ENCODE data around the gene PIK3R2. TPM values are rescaled to one million over a fixed set of nuclear protein-coding genes. Genes with fewer than 3 reads are reported as not detected.

Gene PIK3R2
- total RNA-seq, 1 donor from 2014 or later: 43.1 TPM

DNA sequence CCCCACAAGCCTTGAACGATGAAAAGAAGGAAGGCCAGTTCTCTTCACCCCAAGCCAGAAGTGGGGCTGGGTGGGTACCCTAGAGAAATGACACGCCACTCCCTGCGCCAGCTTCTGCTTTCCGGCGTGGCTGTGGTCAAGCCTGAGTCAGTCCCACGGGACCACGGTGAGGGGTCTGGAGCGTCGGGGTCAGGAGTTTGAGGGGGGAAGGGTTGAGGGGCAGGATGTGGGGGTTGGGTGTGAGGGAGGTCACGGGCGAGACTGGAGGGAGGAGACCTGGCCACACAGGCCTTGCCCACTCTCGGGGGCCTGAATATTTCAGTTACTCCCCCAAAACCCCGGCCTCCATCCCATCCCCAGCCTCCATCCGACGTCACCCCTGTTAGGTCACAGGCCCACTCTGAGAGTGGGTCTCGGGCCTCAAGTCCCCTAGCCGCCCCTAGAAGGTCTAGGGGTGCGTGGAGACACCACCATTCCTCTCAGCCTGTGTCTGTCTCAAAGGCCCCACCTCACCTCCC lies 20.1 kb downstream of the PIK3R2 start:
- Histone ChIP-seq H3K9me3 (no peaks in the 10 kb centered on the region), H3K27ac (peak overlapping the region; percentile 61 to 72), H3K36me3 (peaks cover 7 to 8% of the 10 kb centered on the region in 2 donors), H3K27me3 (no peaks in the 10 kb centered on the region), H3K4me3 (peak overlapping the region; percentile 75 to 77), H3K4me1 (peaks cover 0 to 7% of the 10 kb centered on the region in 2 donors)
- TF ChIP-seq, protein P1, sequence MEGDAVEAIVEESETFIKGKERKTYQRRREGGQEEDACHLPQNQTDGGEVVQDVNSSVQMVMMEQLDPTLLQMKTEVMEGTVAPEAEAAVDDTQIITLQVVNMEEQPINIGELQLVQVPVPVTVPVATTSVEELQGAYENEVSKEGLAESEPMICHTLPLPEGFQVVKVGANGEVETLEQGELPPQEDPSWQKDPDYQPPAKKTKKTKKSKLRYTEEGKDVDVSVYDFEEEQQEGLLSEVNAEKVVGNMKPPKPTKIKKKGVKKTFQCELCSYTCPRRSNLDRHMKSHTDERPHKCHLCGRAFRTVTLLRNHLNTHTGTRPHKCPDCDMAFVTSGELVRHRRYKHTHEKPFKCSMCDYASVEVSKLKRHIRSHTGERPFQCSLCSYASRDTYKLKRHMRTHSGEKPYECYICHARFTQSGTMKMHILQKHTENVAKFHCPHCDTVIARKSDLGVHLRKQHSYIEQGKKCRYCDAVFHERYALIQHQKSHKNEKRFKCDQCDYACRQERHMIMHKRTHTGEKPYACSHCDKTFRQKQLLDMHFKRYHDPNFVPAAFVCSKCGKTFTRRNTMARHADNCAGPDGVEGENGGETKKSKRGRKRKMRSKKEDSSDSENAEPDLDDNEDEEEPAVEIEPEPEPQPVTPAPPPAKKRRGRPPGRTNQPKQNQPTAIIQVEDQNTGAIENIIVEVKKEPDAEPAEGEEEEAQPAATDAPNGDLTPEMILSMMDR (IDR thresholded peaks at IDR 0.05): no peak
- DNase-seq (ENCODE audit: low spot score in 2 of 2): peak in 1 of 2 donors; percentile 52
- intact Hi-C loops (cut with DNase I): no loop called here

DNA sequence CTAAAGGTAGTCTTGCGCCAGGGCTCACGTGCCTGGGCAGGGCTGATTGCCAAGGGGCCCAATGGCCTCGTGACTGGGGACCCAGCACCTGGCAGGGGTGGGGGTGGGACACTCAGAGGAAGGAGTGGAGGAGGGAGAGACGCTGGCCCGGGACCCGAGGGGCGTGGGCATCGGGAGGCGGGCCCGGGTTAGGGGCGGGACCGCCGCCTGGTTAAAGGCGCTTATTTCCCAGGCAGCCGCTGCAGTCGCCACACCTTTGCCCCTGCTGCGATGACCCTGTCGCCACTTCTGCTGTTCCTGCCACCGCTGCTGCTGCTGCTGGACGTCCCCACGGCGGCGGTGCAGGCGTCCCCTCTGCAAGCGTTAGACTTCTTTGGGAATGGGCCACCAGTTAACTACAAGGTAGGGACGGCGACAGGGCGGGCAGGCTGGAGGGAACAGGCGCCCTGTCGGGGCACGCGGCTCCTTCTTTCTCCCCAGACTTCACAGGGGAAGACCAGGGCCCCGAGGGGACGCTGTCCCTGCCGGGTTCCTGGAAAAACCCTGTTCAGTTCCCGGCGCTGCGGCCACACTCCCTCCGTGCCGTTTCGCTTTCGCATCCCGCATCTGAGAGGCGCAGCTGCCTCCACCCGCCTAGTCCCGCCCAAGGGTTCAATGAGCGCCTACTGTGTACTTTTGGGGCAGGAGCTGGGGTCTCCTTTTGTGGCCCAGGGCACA lies 20.8 kb downstream of the PIK3R2 start, which contains the start of gene IFI30:
TSS of gene IFI30 (plus strand) at position 242 of the 717 bp plus-strand sequence. CDS start at position 271, 29 bp downstream.
- H3K4me3 ChIP-seq: peak within 1 kb of the TSS; percentile 75 to 77
- no peaks in the 10 kb centered on the region for H3K27me3 ChIP-seq
- H3K9me3 ChIP-seq: no peaks in the 10 kb centered on the region
- H3K4me1 ChIP-seq: peaks cover 0 to 7% of the 10 kb centered on the region in 2 donors
- H3K36me3 ChIP-seq: peaks cover 2 to 3% of the 10 kb centered on the region in 2 donors
- TF ChIP-seq, protein P1 (IDR thresholded peaks at IDR 0.05): no peak
- intact Hi-C loops (cut with DNase I): no loop called here
- peak; percentile 53 to 85 for DNase-seq (ENCODE audit: low spot score in 2 of 2)
- peak within 1 kb of the TSS; percentile 61 to 72 for H3K27ac ChIP-seq

DNA sequence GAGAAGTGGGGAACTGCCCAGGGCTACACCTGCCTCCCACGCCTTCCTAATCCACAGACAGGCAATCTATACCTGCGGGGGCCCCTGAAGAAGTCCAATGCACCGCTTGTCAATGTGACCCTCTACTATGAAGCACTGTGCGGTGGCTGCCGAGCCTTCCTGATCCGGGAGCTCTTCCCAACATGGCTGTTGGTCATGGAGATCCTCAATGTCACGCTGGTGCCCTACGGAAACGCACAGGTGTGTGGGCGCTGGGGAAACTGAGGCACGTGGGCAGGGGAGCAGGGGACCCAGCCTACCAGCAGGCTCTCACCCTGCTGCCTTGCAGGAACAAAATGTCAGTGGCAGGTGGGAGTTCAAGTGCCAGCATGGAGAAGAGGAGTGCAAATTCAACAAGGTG lies 22.0 kb downstream of the PIK3R2 start:
- TF ChIP-seq, protein P1 (IDR thresholded peaks at IDR 0.05): no peak
- intact Hi-C loops (cut with DNase I): no loop called here
- H3K4me3 ChIP-seq: peak overlapping the region; percentile 75 to 77
- no peaks in the 10 kb centered on the region for H3K27me3 ChIP-seq
- no peaks in the 10 kb centered on the region for H3K9me3 ChIP-seq
- no peaks in the 10 kb centered on the region for H3K36me3 ChIP-seq
- H3K4me1 ChIP-seq: peaks cover 0 to 7% of the 10 kb centered on the region in 2 donors
- DNase-seq (ENCODE audit: low spot score in 2 of 2): no peak
- no peak overlapping the region for H3K27ac ChIP-seq

DNA sequence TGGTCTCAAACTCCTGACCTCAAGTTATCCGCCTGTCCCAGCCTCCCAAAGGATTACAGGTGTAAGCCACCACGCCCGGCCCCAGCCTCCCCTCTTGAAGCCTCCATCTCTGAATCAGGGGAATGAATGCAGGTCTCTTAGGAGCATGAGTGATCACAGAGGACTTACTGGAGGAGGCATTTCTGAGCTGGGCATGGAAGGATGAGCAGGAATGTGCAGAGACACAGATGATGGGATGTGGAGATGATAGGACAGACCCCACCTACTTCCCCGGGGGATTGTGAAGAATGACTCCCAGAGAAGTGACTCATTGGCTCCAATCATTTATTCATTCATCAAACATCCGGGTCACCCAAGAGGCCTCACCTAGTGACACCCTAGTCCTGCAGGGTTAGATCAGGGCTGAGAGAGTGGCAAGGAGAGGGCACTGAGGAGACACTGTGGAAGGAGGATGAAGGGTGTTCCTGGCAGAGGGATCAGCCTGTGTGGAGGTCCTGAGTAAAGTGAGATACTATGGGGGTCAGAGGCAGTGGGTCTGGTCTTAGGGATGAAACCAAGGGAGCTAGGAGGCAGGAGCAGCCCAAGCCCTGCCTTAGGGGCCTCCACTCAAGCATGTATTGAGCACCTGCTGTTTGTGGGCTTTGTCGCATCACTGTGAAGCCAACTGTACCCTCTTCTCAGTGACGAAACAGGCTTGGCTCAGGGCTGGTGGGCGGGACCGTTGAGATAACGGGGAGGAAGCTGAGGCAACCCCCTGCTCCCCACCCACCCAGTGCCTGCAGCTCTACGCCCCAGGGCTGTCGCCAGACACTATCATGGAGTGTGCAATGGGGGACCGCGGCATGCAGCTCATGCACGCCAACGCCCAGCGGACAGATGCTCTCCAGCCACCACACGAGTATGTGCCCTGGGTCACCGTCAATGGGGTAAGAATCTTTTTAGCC lies 23.7 kb downstream of the PIK3R2 start:
- Histone ChIP-seq H3K36me3 (no peaks in the 10 kb centered on the region), H3K27ac (no peak overlapping the region), H3K4me1 (peaks cover 0 to 7% of the 10 kb centered on the region in 2 donors), H3K4me3 (no peak overlapping the region), H3K27me3 (no peaks in the 10 kb centered on the region), H3K9me3 (no peaks in the 10 kb centered on the region)
- intact Hi-C loops (cut with DNase I): no loop called here
- DNase-seq (ENCODE audit: low spot score in 2 of 2): no peak
- TF ChIP-seq, protein P1 (IDR thresholded peaks at IDR 0.05): no peak

DNA sequence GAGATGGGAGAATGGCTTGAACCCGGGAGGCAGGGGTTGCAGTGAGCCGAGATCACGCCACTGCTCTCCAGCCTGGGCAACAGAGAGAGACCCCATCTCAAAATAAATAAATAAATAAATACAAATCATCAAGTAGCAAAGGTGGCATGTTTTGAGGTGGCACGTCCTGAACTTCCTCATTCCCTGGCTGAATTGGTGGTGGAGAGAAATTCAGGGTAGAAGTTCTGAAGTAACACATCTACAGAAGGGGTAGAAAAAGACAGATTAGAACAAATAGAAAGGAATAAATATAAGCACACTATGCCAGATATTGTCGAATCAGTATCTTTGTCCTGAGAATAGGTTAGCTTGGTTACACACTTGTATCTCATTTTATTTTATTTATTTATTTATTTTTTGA lies 27.0 kb downstream of the PIK3R2 start:
- no peak for DNase-seq (ENCODE audit: low spot score in 2 of 2)
- TF ChIP-seq, protein P1 (IDR thresholded peaks at IDR 0.05): no peak
- Histone ChIP-seq H3K9me3 (no peaks in the 10 kb centered on the region), H3K27me3 (no peaks in the 10 kb centered on the region), H3K4me3 (no peak overlapping the region), H3K36me3 (no peaks in the 10 kb centered on the region), H3K4me1 (no peaks in the 10 kb centered on the region), H3K27ac (no peak overlapping the region)
- intact Hi-C loops (cut with DNase I): no loop called here

Measured in ascending aorta (tissue), 2 donors.